ENCODE results near the gene PRSS50.

The PRSS50 gene

GRCh38 chr3:46725621-46726314 is 8.1 kb upstream of the PRSS50 start:
- DNase-seq (ENCODE audit: low read depth), result no peak

DNA sequence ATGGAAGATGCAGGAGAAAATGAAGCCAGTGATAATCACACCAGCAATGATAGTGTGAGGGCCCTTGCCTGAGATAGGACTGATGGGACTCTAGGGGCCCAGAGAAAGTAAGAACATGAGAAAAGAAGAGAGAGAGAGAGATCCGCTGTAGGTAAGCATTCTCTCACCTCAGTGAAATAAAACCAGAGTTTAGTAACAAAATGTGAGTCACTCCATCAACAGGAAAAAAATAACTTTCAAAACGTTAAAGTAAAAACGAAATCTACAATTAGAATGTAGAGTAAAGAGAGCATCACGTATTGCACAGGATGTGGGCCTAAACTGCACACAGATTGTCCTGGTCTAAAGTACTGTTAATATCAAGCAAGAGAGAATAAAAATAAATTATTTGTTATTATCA is 6.8 kb upstream of the PRSS50 start:
- no peak for DNase-seq (ENCODE audit: low read depth)

GRCh38 chr3:46722443-46722842 is 4.8 kb upstream of the PRSS50 start:
- no peak for DNase-seq (ENCODE audit: low read depth)

DNA sequence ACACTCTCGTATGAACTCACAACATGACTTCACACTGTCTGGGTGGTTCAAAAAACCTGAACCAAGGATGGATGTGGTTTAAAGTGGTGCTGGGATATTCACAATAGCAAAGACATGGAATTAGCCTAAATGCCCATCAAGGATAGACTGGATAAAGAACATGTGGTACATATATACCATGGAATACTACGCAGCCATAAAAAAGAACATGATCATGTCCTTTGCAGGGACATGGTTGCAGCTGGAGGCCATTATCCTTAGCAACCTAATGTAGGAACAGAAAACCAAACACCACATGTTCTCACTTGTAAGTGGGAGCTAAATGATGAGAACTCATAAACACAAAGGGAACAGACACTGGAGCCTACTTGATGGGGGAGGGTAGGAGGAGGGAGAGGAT is 3.3 kb upstream of the PRSS50 start:
- no peak for DNase-seq (ENCODE audit: low read depth)

- no peak for DNase-seq (ENCODE audit: low read depth)
Measured at GRCh38 chr3:46719735-46720271, 2.1 kb upstream of the PRSS50 start.

- no peak for DNase-seq (ENCODE audit: low read depth)
Measured at GRCh38 chr3:46719044-46719565, 1.4 kb upstream of the PRSS50 start.

- DNase-seq (ENCODE audit: low read depth), result no peak
Measured at GRCh38 chr3:46716461-46717441, 918 bp downstream of the PRSS50 start.

DNA sequence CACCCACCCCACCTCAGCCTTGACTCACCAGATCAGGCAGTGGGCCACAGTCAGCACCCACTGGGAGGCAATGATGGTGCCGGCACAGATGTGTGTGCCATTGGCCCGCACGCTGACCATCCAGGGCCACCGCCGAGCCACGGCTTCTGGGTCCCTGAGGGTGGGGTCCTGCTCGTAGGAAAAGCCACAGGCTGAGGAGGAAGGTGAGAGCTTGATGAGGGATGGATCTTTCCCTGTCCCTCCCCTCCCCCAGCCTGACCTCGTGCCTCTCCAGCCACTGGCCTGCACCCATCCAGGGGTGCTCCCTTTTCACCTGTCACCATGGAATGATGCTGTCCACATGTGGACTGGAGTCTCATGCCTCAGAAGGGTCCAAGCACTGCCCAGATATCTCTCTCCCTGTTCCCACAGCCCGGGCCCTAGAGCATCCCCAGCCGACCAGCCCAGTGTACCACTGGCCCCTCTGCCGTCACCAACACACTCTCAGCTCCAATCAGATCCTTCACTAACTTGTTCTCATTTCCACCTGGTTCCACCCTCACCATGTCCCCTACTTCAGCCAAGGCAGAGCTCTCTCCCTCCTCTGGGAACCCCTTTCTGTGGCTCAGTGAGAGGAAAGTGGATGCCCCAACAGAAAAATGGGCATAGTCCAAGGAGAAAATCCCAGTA is 2.0 kb downstream of the PRSS50 start:
- DNase-seq (ENCODE audit: low read depth), result no peak

GRCh38 chr3:46714728-46715506 is 2.8 kb downstream of the PRSS50 start:
- DNase-seq (ENCODE audit: low read depth), result no peak

GRCh38 chr3:46713898-46714552 is 3.6 kb downstream of the PRSS50 start:
- no peak for DNase-seq (ENCODE audit: low read depth)

- DNase-seq (ENCODE audit: low read depth), result no peak
Measured at GRCh38 chr3:46713050-46713897, 4.4 kb downstream of the PRSS50 start.

GRCh38 chr3:46712191-46713049 is 5.2 kb downstream of the PRSS50 start:
- DNase-seq (ENCODE audit: low read depth), result no peak

DNA sequence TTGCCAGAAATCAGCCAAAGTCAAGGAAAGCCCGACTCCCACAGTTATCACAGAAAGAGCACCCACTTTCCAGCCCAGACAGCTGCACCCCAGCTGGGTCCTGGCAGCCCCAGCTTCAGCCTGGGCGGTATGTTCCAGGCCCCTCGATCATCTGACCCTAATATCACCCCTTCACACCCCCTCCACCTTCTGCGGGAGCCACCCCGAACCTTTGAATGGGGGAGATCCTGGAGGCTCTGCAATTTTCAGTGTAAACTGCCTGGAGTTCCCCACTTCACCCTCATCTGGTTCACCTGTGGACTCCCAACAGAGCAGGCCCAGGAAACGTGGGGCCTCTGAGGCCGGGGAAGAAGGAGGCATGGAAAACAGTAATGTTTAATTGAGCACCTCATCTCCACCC is 5.9 kb downstream of the PRSS50 start:
- no peak for DNase-seq (ENCODE audit: low read depth)

- DNase-seq (ENCODE audit: low read depth), result no peak
Measured at GRCh38 chr3:46711305-46711704, 6.4 kb downstream of the PRSS50 start.

GRCh38 chr3:46710671-46711295 is 6.9 kb downstream of the PRSS50 start:
- DNase-seq (ENCODE audit: low read depth), result no peak

GRCh38 chr3:46710229-46710628 is 7.4 kb downstream of the PRSS50 start:
- no peak for DNase-seq (ENCODE audit: low read depth)

DNA sequence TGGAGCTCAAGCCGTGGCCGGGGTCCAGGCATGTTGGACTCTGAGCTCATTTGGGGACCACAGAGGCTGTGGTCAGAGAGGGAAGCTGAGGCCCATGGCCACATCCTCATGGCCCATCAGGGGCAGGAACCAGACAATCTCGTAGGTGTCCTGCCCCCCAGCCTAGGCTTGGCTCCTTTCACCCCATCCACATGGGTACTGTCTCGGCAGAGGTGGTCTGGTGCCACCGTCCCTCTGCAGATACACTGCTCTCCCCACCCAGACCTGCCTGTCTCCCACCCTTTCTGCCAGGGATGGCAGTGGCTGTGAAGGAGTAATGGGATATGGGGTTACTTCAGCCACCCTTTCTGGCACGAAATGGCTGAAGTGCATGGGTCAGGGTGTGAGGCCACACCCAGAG is 7.9 kb downstream of the PRSS50 start:
- DNase-seq (ENCODE audit: low read depth), result no peak

GRCh38 chr3:46709157-46709654 is 8.5 kb downstream of the PRSS50 start:
- no peak for DNase-seq (ENCODE audit: low read depth)

Measured in CMK (cell line).